ENCODE results near the gene SHISA6. TPM values are rescaled to one million over a fixed set of nuclear protein-coding genes. Genes with fewer than 3 reads are reported as not detected.

Gene SHISA6
- total and polyA plus RNA-seq, 5 donors from 2014 or later = not detected

- H3K9me3 Mint-ChIP-seq = peaks cover 0 to 17% (median 7%) of the 10 kb centered on the region in 7 donors
- H3K27ac Mint-ChIP-seq = no peak overlapping the region
- H3K36me3 ChIP-seq (ENCODE audit: control insufficient read depth, insufficient read depth, low read length) = no peaks in the 10 kb centered on the region
- no peaks in the 10 kb centered on the region for H3K9me3 ChIP-seq (ENCODE audit: control insufficient read depth in 2 of 2, low read length in 2 of 2)
- no peaks in the 10 kb centered on the region for H3K4me1 ChIP-seq (ENCODE audit: control insufficient read depth, insufficient read depth, low read length, poor library complexity, severe bottlenecking)
- H3K4me3 ChIP-seq (ENCODE audit: low read depth, low read length) = no peak overlapping the region
- DNase-seq (no peak), ATAC-seq (ENCODE audit: low read depth in 2 of 2) (no peak)
- no peaks in the 10 kb centered on the region for H3K36me3 Mint-ChIP-seq
- H3K27me3 ChIP-seq (ENCODE audit: control insufficient read depth, insufficient read depth, low read length) = no peaks in the 10 kb centered on the region
- H3K4me3 Mint-ChIP-seq = no peak overlapping the region
- H3K27ac ChIP-seq (ENCODE audit: insufficient read depth, low read length, poor library complexity, severe bottlenecking) = no peak overlapping the region
- H3K27me3 Mint-ChIP-seq = no peaks in the 10 kb centered on the region
- no peaks in the 10 kb centered on the region for H3K4me1 Mint-ChIP-seq
Measured at GRCh38 chr17:11221721-11222120, 19.3 kb upstream of the SHISA6 start.

- H3K27me3 ChIP-seq (ENCODE audit: control insufficient read depth, insufficient read depth, low read length) = peaks cover 5% of the 10 kb centered on the region
- H3K4me1 ChIP-seq (ENCODE audit: control insufficient read depth, insufficient read depth, low read length, poor library complexity, severe bottlenecking) = no peaks in the 10 kb centered on the region
- Mint-ChIP-seq H3K27me3 (peaks cover 35% of the 10 kb centered on the region), H3K4me3 (no peak overlapping the region), H3K4me1 (peaks cover 0 to 3% (median 0%) of the 10 kb centered on the region in 4 donors), H3K27ac (no peak overlapping the region), H3K9me3 (peaks cover 0 to 5% (median 1%) of the 10 kb centered on the region in 7 donors), H3K36me3 (no peaks in the 10 kb centered on the region)
- no peaks in the 10 kb centered on the region for H3K36me3 ChIP-seq (ENCODE audit: control insufficient read depth, insufficient read depth, low read length)
- H3K9me3 ChIP-seq (ENCODE audit: control insufficient read depth in 2 of 2, low read length in 2 of 2) = no peaks in the 10 kb centered on the region
- ATAC-seq (ENCODE audit: low read depth in 2 of 2) (no peak), DNase-seq (no peak)
- H3K4me3 ChIP-seq (ENCODE audit: low read depth, low read length) = no peak overlapping the region
- H3K27ac ChIP-seq (ENCODE audit: insufficient read depth, low read length, poor library complexity, severe bottlenecking) = no peak overlapping the region
Measured at GRCh38 chr17:11238705-11239104, 2.3 kb upstream of the SHISA6 start.

- Histone ChIP-seq H3K27ac (ENCODE audit: insufficient read depth, low read length, poor library complexity, severe bottlenecking) (no peak overlapping the region), H3K4me3 (ENCODE audit: low read depth, low read length) (no peak overlapping the region), H3K27me3 (ENCODE audit: control insufficient read depth, insufficient read depth, low read length) (peaks cover 5% of the 10 kb centered on the region), H3K36me3 (ENCODE audit: control insufficient read depth, insufficient read depth, low read length) (no peaks in the 10 kb centered on the region), H3K9me3 (ENCODE audit: control insufficient read depth in 2 of 2, low read length in 2 of 2) (no peaks in the 10 kb centered on the region), H3K4me1 (ENCODE audit: control insufficient read depth, insufficient read depth, low read length, poor library complexity, severe bottlenecking) (no peaks in the 10 kb centered on the region)
- no peaks in the 10 kb centered on the region for H3K36me3 Mint-ChIP-seq
- peaks cover 35% of the 10 kb centered on the region for H3K27me3 Mint-ChIP-seq
- no peak overlapping the region for H3K27ac Mint-ChIP-seq
- no peak overlapping the region for H3K4me3 Mint-ChIP-seq
- peaks cover 0 to 2% (median 0%) of the 10 kb centered on the region in 7 donors for H3K9me3 Mint-ChIP-seq
- no peak for ATAC-seq (ENCODE audit: low read depth in 2 of 2)
- no peak for DNase-seq
- H3K4me1 Mint-ChIP-seq = peaks cover 0 to 3% (median 0%) of the 10 kb centered on the region in 4 donors
Measured at GRCh38 chr17:11239379-11239970, 1.5 kb upstream of the SHISA6 start.

GRCh38 chr17:11240041-11240840 lies 772 bp upstream of the SHISA6 start:
- H3K9me3 ChIP-seq (ENCODE audit: control insufficient read depth in 2 of 2, low read length in 2 of 2) = no peaks in the 10 kb centered on the region
- no peak overlapping the region for H3K27ac ChIP-seq (ENCODE audit: insufficient read depth, low read length, poor library complexity, severe bottlenecking)
- Mint-ChIP-seq H3K27ac (no peak overlapping the region), H3K4me1 (peaks cover 0 to 3% (median 0%) of the 10 kb centered on the region in 4 donors), H3K9me3 (peaks cover 0 to 2% (median 0%) of the 10 kb centered on the region in 7 donors), H3K4me3 (no peak overlapping the region), H3K36me3 (no peaks in the 10 kb centered on the region), H3K27me3 (peaks cover 35% of the 10 kb centered on the region)
- peaks cover 5% of the 10 kb centered on the region for H3K27me3 ChIP-seq (ENCODE audit: control insufficient read depth, insufficient read depth, low read length)
- no peak for DNase-seq
- no peak for ATAC-seq (ENCODE audit: low read depth in 2 of 2)
- no peaks in the 10 kb centered on the region for H3K4me1 ChIP-seq (ENCODE audit: control insufficient read depth, insufficient read depth, low read length, poor library complexity, severe bottlenecking)
- H3K36me3 ChIP-seq (ENCODE audit: control insufficient read depth, insufficient read depth, low read length) = no peaks in the 10 kb centered on the region
- H3K4me3 ChIP-seq (ENCODE audit: low read depth, low read length) = no peak overlapping the region

GRCh38 chr17:11241611-11242226 lies 706 bp downstream of the SHISA6 start:
- Histone ChIP-seq H3K27me3 (ENCODE audit: control insufficient read depth, insufficient read depth, low read length) (peaks cover 5% of the 10 kb centered on the region), H3K9me3 (ENCODE audit: control insufficient read depth in 2 of 2, low read length in 2 of 2) (no peaks in the 10 kb centered on the region), H3K36me3 (ENCODE audit: control insufficient read depth, insufficient read depth, low read length) (no peaks in the 10 kb centered on the region), H3K4me1 (ENCODE audit: control insufficient read depth, insufficient read depth, low read length, poor library complexity, severe bottlenecking) (no peaks in the 10 kb centered on the region), H3K4me3 (ENCODE audit: low read depth, low read length) (no peak overlapping the region), H3K27ac (ENCODE audit: insufficient read depth, low read length, poor library complexity, severe bottlenecking) (no peak overlapping the region)
- Mint-ChIP-seq H3K4me3 (no peak overlapping the region), H3K36me3 (no peaks in the 10 kb centered on the region), H3K9me3 (peaks cover 0 to 2% (median 0%) of the 10 kb centered on the region in 7 donors), H3K4me1 (peaks cover 0 to 3% (median 0%) of the 10 kb centered on the region in 4 donors), H3K27ac (no peak overlapping the region), H3K27me3 (peaks cover 35% of the 10 kb centered on the region)
- no peak for ATAC-seq (ENCODE audit: low read depth in 2 of 2)
- DNase-seq = no peak

- no peak overlapping the region for H3K4me3 Mint-ChIP-seq
- H3K9me3 ChIP-seq (ENCODE audit: control insufficient read depth in 2 of 2, low read length in 2 of 2) = no peaks in the 10 kb centered on the region
- H3K27ac ChIP-seq (ENCODE audit: insufficient read depth, low read length, poor library complexity, severe bottlenecking) = no peak overlapping the region
- H3K27me3 Mint-ChIP-seq = peaks cover 35% of the 10 kb centered on the region
- H3K27me3 ChIP-seq (ENCODE audit: control insufficient read depth, insufficient read depth, low read length) = peaks cover 5% of the 10 kb centered on the region
- peaks cover 0 to 2% (median 0%) of the 10 kb centered on the region in 7 donors for H3K9me3 Mint-ChIP-seq
- H3K4me3 ChIP-seq (ENCODE audit: low read depth, low read length) = no peak overlapping the region
- peaks cover 0 to 3% (median 0%) of the 10 kb centered on the region in 4 donors for H3K4me1 Mint-ChIP-seq
- no peaks in the 10 kb centered on the region for H3K4me1 ChIP-seq (ENCODE audit: control insufficient read depth, insufficient read depth, low read length, poor library complexity, severe bottlenecking)
- no peak overlapping the region for H3K27ac Mint-ChIP-seq
- no peaks in the 10 kb centered on the region for H3K36me3 ChIP-seq (ENCODE audit: control insufficient read depth, insufficient read depth, low read length)
- ATAC-seq (ENCODE audit: low read depth in 2 of 2) (no peak), DNase-seq (no peak)
- H3K36me3 Mint-ChIP-seq = no peaks in the 10 kb centered on the region
Measured at GRCh38 chr17:11242411-11242810, 1.4 kb downstream of the SHISA6 start.

GRCh38 chr17:11244776-11245175 lies 3.8 kb downstream of the SHISA6 start:
- Mint-ChIP-seq H3K4me1 (peaks cover 0 to 3% (median 0%) of the 10 kb centered on the region in 4 donors), H3K27ac (no peak overlapping the region), H3K36me3 (no peaks in the 10 kb centered on the region), H3K27me3 (peaks cover 23% of the 10 kb centered on the region), H3K4me3 (no peak overlapping the region), H3K9me3 (peaks cover 0 to 2% (median 0%) of the 10 kb centered on the region in 7 donors)
- H3K9me3 ChIP-seq (ENCODE audit: control insufficient read depth in 2 of 2, low read length in 2 of 2) = no peaks in the 10 kb centered on the region
- H3K27ac ChIP-seq (ENCODE audit: insufficient read depth, low read length, poor library complexity, severe bottlenecking) = no peak overlapping the region
- DNase-seq (no peak), ATAC-seq (ENCODE audit: low read depth in 2 of 2) (no peak)
- no peaks in the 10 kb centered on the region for H3K4me1 ChIP-seq (ENCODE audit: control insufficient read depth, insufficient read depth, low read length, poor library complexity, severe bottlenecking)
- peaks cover 5% of the 10 kb centered on the region for H3K27me3 ChIP-seq (ENCODE audit: control insufficient read depth, insufficient read depth, low read length)
- H3K4me3 ChIP-seq (ENCODE audit: low read depth, low read length) = no peak overlapping the region
- no peaks in the 10 kb centered on the region for H3K36me3 ChIP-seq (ENCODE audit: control insufficient read depth, insufficient read depth, low read length)
